Stimulated activated naive CD4-positive, alpha-beta T cell (primary cell): ENCODE measurements around the gene DIP2B.
"Not testable (repeated sequence)": the region's sequence is repeated elsewhere in the genome, so short reads cannot be mapped to it uniquely, and the experiment has no call there.

Experiments
- DNase-seq, 6 experiments: peaks; one replicate each; lab custom pipeline; 2025; lab: John Stamatoyannopoulos, UW

DIP2B gene

GRCh38 chr12:50520416-50521207 lies 15.8 kb downstream of the DIP2B start:
- DNase-seq = peak in 2 of 6 experiments; percentile 43 to 46

DNA sequence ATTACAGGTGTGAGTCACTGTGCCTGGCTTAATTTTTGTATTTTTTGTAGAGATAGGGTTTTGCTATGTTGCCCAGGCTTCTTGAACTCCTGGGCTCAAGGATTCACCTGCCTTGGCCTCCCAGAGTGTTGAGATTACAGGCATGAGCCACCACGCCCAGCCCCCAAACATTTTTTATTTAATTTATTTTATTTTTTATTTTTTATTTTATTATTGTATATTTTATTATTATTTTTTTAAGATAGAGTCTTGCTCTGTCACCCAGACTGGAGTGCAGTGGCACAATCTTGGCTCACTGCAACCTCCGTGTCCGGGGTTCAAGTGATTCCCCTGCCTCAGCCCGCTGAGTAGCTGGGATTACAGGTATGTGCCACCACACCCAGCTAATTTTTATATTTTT lies 17.0 kb downstream of the DIP2B start:
- not testable (repeated sequence) for DNase-seq

GRCh38 chr12:50523772-50524171 lies 19.0 kb downstream of the DIP2B start:
- DNase-seq = no peak

DNA sequence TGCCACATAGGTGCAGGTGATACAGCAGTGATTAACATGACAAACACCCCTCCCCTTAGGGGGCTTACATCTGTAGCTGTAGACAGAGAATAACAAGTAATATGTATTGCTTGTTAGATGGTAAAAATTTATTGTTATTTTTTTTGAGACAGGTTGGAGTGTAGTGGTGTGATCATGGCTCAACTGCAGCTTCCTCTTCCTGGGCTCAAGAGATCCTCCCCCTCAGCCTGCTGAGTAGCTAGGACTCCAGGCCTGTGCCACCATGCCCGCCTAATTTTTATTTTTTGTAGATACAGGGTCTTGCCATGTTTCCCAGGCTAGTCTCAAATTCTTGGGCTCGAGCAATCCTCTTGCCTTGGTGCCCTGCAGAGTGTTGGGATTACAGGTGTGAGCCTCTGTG lies 19.8 kb downstream of the DIP2B start:
- DNase-seq = no peak

- no peak for DNase-seq
These were observed 20.6 kb downstream of the DIP2B start for GRCh38 chr12:50525422-50525821.

GRCh38 chr12:50527359-50527726 lies 22.6 kb downstream of the DIP2B start:
- DNase-seq = no peak

DNA sequence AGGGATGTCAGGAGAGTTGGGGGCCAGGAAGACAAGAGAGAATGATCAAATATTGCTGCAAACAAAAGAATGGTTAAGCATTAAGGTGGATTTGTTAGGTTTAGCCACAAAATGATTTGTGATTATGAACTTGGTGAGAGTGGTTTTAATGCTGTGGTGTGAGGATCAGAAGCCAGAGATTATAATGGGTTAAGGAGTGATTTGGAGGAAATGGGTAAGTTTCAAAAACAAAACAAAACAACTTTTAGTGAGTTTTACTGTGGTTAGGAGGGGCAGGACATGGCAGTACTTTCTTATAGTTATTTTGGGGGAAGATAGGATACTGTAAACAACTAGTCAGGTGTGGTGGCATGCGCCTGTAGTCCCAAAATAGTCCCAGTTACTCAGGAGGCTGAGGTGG lies 24.0 kb downstream of the DIP2B start:
- DNase-seq = peak in 2 of 6 experiments; percentile 7 to 14

GRCh38 chr12:50529345-50529744 lies 24.6 kb downstream of the DIP2B start:
- no peak for DNase-seq

- DNase-seq = no peak
These were observed 25.7 kb downstream of the DIP2B start for GRCh38 chr12:50530532-50530931.

DNA sequence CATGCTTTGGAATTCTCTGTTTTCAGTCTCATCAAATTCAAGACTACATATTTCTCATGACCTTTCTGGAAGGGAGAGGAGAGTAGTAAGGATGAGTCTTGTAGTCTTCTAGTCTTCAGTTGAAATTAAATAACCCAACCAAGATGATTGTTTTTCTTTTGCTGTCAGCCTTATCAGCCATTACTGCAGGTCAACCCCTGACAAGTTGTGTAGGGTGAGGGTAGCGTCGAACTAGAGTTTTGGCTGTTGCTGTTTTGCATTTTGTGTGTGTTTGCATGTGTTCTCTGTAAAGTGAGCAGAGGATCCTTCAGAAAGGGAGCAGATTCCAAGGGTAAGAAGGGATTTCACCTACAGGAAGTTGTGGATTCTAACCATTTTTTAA lies 28.4 kb downstream of the DIP2B start:
- no peak for DNase-seq

DNA sequence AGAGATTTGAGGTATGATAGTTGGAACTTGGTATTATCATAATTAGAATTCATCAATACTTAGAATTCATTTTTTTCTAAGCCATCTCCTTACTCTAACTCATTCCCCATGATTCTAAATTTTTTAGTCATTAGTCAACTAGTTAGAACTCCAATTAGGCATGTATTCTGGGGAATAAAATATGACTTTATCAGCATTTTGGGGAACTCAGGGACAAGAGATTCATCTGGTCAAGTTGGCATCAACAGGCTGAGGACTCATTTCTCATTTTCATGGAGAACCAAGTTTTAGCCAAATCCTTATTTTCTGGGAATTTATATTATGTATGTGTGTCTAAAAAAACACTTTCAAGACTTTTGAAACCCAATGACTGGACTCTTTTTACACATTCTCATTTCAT lies 29.2 kb downstream of the DIP2B start:
- no peak for DNase-seq

DNA sequence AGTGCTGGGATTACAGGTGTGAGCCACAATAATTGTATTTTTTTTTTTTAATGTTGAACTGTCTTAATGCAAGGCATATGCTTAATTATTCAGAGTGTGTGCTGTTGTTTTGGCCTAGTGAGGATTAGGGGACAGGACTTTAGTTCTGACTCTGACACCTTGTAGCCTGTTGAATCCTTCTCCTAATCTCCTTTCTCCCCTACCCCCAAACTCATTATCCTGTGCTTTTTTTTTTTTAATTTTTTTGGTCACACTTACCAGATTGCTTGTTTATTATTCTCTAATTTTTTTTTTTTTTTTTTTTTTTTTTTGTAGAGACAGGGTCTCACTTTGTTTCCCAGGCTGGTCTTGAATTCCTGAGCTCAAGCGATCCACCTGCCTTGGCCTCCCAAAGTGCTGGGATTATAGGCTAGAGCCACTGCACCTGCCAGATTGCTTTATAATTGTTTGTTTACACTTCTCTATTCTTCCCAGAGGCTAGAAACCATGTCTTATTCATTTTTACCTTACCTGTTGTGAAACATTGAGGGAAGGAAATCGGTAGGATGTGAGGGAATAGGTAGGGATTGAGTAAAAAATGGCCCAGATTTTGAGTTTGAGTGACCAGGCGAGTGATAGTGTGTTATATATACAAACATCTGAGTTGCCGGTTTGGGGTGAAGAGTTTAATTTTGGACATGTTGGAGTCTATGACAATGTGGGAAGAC lies 32.2 kb downstream of the DIP2B start:
- DNase-seq = no peak

DNA sequence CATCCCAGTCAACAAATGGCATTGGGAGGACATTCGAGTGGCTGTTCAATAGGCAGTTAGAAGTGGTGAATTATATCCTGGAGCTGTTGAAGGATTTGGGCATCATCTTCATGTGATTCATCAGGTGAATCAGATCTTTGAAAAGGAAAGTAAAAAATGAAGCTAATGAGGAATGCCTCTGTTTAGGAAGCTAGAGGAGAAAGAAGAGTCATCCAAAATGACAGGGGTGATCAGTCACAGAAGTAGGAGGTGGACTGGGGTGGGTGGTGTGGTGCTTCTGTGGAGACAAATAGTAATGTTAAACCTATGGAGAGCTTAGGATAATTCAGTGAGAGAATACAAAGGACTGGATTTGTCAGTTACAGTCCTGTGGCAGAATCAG lies 32.7 kb downstream of the DIP2B start:
- DNase-seq = no peak

DNA sequence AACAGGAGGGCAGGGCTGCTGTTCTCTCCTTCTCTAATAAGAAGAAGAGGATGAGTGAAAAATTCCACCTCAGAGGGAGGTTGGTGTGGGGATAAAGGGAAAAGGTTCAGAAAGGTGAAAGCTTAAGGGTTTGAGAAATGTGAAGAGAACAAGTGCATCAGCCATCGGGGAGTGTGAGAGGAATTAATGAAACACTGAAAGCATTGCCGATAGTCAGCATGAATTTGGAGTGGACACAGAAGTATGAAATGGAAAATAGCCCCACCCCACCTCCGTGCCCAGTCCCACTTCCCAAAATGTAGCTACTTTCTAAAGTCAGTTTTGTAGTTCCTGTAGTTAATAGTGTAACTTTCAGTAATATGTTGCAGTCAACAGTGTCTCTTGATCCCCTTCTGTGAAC lies 33.4 kb downstream of the DIP2B start:
- no peak for DNase-seq

GRCh38 chr12:50541139-50541538 lies 36.4 kb downstream of the DIP2B start:
- no peak for DNase-seq

DNA sequence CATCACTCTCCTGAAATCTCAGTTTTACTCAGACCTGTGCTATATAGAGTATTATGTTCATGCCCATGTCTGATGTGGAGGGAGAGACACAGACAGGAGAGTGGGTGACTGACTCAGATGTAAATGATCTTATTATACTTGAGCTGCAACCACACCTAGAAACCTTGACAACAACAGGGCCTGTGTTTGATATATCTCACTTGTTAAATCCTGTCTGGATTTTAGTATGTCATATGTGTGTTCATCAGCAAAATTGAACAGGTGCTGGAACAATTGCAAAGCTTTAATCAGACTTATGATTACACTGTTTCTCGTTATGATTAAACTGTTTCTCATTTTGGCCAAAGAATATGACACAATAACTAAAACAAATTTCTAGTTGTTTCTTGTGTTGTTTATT lies 37.7 kb downstream of the DIP2B start:
- no peak for DNase-seq

DNA sequence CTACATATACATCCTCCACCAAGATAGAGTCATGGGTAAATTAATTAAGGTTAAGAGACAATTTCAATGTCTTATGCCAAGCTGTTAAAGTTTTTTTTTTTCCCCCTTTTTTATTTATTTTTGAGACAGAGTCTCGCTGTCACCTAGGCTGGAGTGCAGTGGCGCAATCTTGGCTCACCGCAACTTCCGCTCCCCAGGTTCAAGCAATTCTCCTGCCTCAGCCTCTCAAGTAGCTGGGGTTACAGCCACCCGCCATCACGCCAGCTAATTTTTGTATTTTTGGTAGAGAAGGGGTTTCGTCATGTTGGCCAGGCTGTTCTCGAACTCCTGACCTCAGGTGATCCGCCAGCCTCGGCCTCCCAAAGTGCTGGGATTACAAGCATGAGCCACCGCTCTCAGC lies 38.4 kb downstream of the DIP2B start:
- DNase-seq = not testable (repeated sequence)

GRCh38 chr12:50545213-50545612 lies 40.4 kb downstream of the DIP2B start:
- no peak for DNase-seq

DNA sequence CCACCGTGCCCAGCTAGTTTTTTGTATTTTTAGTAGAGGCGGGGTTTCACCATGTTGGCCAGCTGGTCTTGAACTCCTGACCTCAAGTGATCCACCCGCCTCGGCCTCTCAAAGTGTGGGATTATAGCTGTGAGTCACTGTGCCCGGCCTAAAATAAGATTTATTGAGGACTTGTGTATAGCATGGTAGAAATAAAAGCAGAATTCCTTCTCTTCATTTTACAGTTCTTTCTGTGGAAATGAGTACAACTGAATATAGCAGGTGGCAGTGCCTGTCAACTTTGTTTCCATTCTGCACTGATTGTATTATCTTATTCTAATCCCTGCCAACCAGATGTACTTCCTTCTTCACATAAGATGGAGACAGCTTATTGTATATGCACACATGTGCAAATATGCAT lies 41.0 kb downstream of the DIP2B start:
- no peak for DNase-seq

DNA sequence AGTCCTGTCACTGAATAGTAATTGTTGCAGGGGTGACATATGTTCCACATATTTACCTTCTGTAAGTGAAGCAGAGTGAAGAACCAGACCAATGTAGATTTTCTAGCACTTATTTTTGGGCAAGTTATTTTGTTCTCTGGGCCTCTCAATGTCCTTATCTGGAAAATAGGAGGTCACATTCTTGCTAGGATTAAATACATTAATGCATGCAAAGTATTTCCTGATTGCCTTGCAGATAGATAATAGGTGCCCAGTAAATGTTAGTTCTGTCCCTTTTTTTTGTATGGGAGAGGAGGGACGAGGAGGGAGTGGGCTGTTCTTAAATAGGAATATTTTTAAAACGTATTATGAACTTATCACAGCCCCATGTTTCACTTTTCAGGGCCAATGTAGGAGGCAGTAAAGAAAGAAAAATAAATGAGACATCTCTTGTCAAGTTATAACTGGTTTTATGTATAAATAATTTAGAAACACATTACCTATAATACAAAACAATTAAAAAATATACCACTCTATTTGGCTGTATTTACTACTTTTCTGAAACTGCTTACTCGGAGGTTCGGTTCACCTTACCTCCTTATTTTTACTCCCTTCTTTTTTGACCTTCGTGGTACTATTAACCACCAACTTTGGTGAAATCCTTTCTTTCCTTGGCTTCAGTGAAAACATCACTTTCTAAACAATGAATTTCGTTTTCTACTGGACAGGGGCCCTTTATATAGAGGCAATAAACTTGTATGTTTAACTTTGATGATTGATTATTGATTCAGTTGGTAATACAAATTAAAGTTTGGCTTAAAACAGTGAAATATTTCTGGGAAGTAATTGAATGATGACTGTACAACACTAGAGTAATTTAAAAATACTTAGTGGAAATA lies 41.9 kb downstream of the DIP2B start:
- DNase-seq = no peak

DNA sequence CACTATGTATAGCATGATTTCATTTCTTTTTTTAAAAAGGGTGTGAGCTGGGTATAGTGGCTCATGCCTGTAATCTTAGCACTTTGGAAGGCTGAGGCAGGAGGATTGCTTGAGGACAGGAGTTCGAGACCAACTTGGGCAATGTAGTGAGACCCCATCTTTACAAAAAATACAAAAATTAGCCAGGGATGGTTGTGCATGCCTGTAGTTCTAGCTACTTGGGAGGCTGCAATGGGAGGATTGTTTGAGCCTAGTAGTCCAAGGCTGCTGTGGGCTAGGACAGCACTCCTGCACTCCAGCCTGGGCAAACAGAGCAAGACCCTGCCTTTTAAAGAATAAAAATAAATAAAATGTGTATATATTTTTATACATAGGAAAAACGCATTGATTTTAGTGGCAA lies 43.0 kb downstream of the DIP2B start:
- no peak for DNase-seq

DNA sequence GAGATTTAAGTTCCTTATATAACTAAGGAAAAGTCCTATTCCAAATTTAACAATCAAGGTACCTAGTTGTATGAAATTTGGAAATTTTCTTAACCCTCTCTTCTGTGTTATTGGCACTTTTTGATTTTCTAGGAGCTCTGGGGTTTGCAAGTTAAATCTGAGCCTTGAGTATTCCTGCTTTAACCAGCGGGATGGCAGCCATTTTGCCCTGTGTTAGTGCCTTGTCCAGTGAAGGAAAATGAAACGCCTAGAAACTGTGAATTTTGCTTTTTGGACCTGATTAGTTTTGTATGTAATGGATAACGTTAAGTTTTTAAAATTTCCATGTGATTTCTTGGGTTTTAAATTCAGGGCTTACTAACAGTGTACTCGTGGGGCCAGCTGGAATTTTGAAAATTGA lies 45.1 kb downstream of the DIP2B start:
- DNase-seq = no peak
